Bronchial epithelial cell (primary cell): ENCODE measurements around the gene ROGDI. TPM values are rescaled to one million over a fixed set of nuclear protein-coding genes. Genes with fewer than 3 reads are reported as not detected.

Source experiments
- DNase-seq: peaks from one replicate; pipeline ENCODE4 v3.0.0-alpha.2; 2010; ENCODE audit warnings: low read depth
- FAIRE-seq: peaks from 2 replicates; lab custom pipeline; 2011; peaks lifted over from hg19 to GRCh38; lab: Jason Lieb, UNC
- H3K27me3 ChIP-seq: 2 replicates; pipeline ENCODE4 v1.5.1; 2011; ENCODE audit warnings: low read length; ENCODE audit not compliant: control insufficient read depth, insufficient read depth
- H3K36me3 ChIP-seq: 2 replicates; pipeline ENCODE4 v1.5.1; 2011; ENCODE audit warnings: low read length; ENCODE audit not compliant: control insufficient read depth, insufficient read depth
- H3K4me3 ChIP-seq: 2 replicates; pipeline ENCODE4 v1.5.1; 2011; ENCODE audit warnings: mild to moderate bottlenecking, low read depth, low read length, control low read depth
- CTCF ChIP-seq: IDR thresholded peaks from 2 replicates; pipeline ENCODE4 v1.5.1; 2011; ENCODE audit warnings: mild to moderate bottlenecking, moderate library complexity, low read length, control low read depth, inconsistent platforms; ENCODE audit not compliant: insufficient read depth, severe bottlenecking
- total RNA-seq: library from RNA; depleted of rRNA; stranded (reverse); fragments of >200 nt; gene quantifications from 2 replicates; pipeline ENCODE4 v1.2.1, GENCODE V29; 2014

The ROGDI gene
- total RNA-seq, 1 donor from 2014 or later = 16.1 TPM

- Histone ChIP-seq H3K27me3 (no peaks in the 10 kb centered on the region), H3K4me3 (peak overlapping the region; percentile 69), H3K36me3 (peaks cover 6% of the 10 kb centered on the region)
- no peak for DNase-seq
- TF ChIP-seq CTCF = no peak
- no peak for FAIRE-seq
These were observed 990 bp upstream of the ROGDI start for GRCh38 chr16:4803401-4803844.

GRCh38 chr16:4802659-4803287 is 340 bp upstream of the ROGDI start:
- FAIRE-seq = no peak

GRCh38 chr16:4801051-4801961 is 1.1 kb downstream of the ROGDI start:
- TF ChIP-seq CTCF = no peak
- Histone ChIP-seq H3K27me3 (no peaks in the 10 kb centered on the region), H3K4me3 (peak overlapping the region; percentile 69), H3K36me3 (peaks cover 11% of the 10 kb centered on the region)
- DNase-seq = no peak
- no peak for FAIRE-seq

More at GRCh38 chr16:4802659-4803287, 340 bp upstream of the ROGDI start:
- no peak for TF ChIP-seq CTCF
- Histone ChIP-seq H3K27me3 (no peaks in the 10 kb centered on the region), H3K36me3 (peaks cover 8% of the 10 kb centered on the region), H3K4me3 (peak overlapping the region; percentile 69)
- peak; percentile 80 for DNase-seq

GRCh38 chr16:4800290-4801041 is 2.0 kb downstream of the ROGDI start:
- DNase-seq = peak; percentile 46
- Histone ChIP-seq H3K4me3 (no peak overlapping the region), H3K27me3 (no peaks in the 10 kb centered on the region), H3K36me3 (peaks cover 14% of the 10 kb centered on the region)
- FAIRE-seq = no peak
- no peak for TF ChIP-seq CTCF

GRCh38 chr16:4799171-4799855 is 3.1 kb downstream of the ROGDI start:
- peaks cover 10% of the 10 kb centered on the region for H3K36me3 ChIP-seq
- H3K4me3 ChIP-seq = no peak overlapping the region
- peak; percentile 70 for FAIRE-seq
- TF ChIP-seq CTCF = no peak
- DNase-seq = no peak
- H3K27me3 ChIP-seq = no peaks in the 10 kb centered on the region
